GM04503 (cell line): ENCODE results near the gene UNC5C.

Experiments used
- DNase-seq: peaks from one replicate; pipeline ENCODE4 v3.0.0-alpha.2; 2012; ENCODE audit warnings: low read depth

Gene UNC5C

DNA sequence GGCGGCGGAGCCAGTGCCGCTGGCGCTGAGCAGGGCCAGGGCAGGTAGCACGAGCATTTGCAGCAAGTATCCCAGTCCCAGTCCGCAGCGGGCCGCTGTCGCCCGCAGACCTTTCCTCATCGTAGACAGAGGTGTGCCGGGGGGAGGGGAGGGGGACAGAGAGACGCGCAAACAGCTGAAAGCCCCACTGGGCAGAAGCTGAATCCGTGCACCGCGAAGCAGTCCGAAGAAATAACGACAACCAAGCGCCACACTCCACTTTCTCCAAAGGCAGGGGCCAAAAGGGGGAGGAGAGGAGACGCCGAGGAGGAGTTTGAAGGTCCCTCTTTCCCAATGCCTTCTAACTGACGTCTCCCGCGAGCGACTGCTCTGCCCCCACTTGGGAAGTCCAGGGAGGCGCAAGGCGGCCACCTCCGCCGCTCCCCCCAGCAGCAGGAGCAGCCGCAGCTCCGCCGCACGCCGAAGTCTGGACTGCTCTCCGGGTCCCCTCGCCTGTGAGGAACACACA, at the start of gene UNC5C:
Gene UNC5C, minus strand, starts transcription at position 236 of the 508 bp plus-strand sequence.
- DNase-seq: no peak

DNA sequence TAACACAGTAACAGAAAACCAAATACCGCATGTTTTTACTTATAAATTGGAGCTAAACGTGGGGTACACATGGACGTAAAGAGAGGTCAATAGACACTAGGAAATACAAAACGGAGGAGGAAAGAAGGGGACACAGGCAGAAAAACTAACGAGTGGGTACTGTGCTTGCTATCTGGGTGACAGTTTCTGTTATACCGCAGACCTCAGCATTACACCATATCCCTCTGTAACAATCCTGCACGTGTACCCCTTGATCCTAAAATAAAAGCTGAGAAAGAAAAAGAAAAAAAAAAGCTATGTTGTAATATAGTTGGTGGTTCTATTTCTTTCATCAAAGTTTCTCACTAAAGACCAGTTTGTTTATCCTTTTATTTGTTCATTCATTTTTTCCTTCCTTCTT, 47.9 kb upstream of the UNC5C start:
- no peak for DNase-seq

DNA sequence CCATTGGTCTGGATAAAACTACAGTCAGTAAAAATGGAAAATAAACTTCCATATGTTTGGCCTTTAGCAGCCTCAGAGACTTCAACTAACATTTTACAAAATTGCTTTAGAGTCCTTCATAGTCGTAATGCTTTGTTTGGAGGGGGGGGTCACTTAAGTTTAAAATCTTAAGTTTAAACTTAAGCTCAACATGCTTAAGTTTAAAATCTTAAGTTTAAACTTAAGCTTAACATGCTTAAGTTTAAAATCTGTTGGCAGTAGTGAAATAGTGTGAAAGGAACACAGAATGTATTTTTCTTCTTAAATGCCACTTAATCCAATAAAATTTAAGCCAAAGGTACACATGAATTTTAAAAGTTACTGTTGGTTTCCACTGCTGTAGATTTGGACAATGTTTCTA, 45.9 kb upstream of the UNC5C start:
- DNase-seq: no peak

DNA sequence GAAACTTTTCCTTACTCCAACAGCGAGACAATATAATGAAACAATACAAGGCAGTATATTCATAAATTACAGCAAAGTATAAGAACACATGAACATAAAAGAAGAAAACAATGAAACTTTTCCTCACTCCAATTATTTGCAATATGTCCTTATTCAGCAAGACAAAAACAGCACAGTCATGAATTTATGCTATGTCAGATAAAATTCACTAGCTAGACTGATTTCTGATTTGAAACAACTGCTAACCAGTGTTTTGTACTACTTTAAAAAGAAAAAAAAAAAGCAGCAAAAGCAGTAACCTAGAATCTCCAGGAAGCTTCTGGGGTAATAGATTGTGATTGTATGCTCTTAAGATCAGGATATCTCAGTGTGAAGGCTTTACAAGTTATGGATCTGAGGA, 45.2 kb upstream of the UNC5C start:
- no peak for DNase-seq

DNA sequence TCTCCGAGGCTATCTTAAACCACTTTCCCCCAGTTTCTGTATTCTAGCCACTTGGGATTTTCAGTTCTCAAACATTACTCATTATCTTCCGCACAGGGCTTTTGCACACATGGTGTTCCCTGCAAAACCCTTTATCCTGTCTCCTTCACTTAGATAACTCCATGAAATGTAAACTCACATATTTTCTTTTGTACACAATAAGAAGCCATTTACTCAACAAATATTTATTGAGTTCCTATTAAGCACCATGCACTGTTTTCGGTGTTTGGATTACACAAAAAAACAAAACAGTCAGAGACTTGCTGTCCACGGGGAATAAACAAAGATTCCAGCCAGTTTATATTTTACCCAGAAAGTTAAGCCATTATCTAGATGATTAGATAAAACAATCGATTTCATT, 42.5 kb upstream of the UNC5C start:
- DNase-seq: no peak

DNA sequence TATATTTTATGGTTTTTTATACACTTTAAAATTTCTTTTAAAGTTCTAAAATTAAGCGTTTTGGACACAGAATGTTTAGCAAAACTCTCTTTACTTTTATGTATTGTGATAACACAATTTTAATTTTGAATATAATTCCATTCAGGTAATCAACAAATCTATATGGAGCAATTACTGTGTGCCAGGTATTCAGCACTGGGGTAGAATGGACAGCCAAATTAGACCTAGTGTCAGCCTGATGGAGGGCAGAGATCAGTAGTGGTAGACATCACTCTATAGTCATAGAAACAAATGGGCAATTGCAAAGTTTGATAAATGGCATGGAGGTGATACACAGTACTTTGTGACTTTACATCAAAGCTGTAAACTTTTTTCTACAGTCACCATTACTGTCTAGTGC, 41.8 kb upstream of the UNC5C start:
- DNase-seq: no peak

DNA sequence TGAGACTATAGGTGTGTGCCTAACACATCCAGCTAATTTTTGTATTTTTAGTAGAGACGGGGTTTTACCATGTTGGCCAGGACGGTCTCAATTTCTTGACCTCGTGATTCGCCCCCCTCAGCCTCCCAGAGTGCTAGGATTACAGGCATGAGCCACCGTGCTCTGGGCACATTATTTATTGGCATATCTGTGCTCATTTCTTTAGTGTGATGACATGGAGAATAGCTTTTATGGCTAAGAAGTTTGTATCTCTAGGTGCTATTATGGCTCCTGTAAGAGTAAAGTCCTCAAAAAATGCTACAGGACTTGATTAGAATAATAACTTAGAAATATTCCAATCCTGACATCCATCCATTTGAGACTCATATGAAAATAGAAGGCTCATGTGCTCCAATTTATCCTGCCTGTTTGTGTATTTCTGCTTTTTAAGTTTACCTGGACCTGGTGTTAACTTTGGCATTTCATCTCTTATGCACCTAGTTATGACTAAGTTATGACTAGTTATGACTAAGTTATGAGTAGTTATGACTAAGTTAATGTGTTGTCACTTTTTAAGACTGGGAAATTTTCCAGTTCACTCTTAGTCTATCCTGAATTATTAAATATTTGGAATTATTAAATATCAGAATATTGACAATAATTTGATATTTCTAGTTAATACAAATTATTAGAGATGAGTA, 36.4 kb upstream of the UNC5C start:
- no peak for DNase-seq

DNA sequence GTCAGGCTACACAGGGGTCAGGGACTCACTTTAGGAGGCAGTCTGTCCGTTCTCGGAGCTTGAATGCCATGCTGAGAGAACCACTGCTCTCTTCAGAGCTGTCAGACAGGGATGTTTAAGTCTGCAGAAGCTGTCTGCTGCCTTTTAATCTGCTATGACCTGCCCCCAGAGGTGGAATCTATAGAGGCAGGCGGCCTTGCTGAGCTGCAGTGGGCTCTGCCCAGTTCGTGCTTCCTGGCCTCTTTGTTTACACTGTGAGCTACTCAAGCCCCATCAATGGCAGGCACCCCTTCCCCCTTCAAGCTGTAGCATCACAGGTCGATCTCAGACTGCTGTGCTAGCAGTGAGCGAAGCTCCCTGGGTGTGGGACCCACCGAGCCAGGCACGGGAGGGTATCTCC, 31.5 kb upstream of the UNC5C start:
- DNase-seq: no peak

DNA sequence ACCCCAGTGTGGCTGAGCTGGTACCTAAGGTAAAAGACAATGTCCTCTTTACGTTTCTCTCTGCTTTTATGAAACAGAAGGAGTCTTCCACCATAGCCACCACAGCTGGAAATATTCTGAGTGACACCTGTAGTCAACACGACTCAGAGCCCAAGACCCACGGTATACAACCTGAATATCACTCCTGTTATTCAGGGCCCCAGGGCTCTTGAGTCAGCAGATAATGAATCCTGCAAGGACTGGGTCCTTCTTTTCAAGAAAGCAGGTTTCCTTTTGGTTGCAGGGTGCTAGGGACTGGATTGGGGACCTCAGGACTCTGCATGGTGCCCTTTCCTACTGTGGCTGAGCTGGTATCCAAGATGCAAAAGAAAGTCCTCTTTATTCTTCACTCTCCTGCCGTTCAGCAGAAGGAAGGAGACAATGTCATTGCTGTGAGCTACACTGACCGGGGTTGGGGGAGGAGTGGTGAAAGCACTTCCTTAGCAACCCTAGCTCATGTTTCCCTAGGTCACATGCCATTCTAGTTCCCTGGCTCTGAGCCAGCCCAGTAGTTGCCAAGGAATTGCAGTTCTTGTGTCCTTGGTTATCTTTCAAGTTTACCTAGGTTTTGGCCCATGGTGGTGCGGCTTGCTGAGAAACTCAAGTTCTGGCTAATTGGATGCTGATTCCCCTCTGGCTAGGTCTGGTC, 23.7 kb upstream of the UNC5C start:
- no peak for DNase-seq

DNA sequence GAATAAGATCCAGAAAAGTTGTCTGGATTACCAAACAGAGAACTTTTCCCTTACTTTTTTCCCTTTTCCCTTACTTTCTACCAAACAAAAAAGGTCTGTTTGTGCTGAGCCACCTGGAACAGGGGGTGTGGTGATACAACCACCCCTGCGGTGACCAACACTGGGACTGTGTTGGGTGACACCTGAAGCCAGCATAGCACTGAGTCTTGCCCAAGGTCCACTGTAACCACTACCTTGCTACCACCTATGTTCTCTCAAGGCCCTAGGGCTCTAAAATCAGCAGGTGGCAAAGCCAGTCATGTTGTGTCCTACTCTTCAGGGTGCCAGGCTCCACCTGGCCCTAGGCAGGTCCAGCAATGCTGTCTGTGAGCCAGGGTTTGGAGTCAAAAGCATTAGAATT, 22.8 kb upstream of the UNC5C start:
- DNase-seq: no peak

DNA sequence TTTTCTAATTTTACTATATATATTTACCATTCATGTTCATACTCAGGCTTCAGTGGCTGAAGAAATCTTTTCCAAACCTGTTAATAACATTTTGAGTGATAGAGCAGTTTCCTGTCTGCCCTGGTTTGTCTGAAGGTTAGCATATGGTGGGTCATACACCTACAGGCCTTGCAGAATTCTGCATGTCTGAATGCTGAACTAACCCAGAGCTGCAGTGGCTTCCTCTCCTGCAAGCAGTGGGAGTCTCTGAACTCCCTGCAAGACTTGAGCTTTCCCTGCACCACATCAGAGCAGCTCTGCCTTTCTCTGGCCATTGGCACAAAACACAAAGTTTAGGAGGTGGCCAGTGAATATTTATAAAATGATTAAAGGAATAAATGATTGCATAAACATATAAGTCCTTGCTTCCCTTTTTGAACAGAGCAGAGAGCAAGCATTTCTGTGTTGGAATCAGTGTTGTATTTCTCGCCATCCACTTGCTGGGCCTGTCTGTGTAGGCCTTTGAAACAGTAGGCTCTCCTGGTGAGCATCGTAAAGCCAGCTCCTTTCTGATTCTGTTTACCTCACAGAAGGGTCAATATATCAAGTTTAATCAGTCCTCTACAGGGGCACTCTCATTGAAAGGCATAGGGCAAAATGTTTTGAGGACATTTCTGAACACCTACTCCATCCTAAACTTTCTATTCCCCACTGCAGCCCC, 15.0 kb upstream of the UNC5C start:
- no peak for DNase-seq

DNA sequence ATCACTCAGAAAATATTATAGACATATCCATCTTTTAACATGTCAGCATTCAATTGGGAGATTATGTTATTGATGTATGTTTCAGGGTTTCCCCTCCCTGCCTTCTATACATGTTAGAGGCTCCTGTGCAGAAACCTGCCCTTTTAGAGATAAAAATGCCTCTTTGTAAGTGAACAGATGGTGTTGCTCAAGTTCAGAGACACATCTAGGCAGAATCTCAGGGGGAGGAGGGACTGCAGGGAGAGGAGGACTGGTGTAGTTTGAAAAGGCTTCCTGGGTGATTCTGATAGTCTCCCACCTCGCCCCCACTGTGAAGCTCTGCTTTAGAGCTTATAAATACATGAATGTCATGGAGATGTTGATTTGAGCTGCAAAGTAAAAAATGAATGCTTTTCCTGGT, 12.0 kb upstream of the UNC5C start:
- no peak for DNase-seq

DNA sequence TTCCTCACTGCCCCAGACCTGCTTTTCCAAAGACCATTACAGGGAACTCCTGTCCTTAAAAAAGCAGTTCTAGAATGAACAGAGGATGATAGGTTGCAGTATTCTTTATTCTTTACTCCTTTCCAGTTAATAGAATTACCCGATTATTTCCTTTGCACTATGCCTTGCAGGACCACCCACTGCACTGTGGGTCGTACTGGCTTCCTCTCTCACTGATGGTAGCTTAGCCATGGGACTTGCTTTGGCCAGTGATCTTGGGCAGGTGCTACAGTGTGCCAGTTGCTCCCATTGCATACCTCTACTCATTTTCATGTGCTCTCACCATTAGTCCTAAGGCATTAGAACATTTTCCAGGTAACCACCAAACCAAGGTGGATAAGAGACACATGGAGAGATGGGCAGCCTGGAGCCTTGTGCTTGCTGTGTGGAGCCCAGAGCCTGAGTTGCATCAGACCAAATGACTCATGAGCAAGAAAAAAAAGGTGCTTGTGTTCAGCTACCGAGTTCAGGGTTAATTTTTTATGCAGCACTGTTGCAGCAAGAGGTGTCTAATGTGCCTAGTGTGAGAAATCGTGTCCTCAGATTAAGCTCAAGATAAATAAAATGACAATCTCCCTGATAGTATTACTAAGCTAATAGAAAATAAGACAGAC, 7.6 kb upstream of the UNC5C start:
- no peak for DNase-seq

DNA sequence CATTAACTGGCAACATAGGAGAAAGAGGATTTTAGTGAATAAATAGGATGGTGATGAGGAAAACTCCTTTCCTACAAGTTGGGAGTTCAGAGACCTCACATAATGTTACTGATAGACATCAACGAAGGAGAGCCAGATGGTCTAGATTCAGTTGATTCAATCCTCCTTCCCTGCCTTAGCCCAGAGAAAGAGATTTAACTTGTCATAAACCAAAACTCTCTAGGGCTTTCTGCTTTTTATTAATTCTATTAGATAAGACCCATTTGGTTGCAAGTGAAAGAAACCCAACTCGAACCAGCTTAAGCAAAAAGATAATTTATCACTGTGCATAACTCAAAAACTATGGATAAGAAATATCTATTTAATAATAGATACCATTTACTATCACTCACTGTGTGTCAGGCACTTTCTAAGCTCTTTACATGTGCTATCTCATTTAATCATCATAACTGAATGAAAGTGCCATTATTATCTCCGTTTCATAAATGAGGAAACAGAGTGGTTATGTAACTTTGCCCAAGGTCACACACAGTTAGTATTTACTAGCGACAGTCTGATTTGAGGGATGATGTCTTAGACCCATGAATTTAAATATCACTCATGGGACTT, 4.3 kb upstream of the UNC5C start:
- no peak for DNase-seq

DNA sequence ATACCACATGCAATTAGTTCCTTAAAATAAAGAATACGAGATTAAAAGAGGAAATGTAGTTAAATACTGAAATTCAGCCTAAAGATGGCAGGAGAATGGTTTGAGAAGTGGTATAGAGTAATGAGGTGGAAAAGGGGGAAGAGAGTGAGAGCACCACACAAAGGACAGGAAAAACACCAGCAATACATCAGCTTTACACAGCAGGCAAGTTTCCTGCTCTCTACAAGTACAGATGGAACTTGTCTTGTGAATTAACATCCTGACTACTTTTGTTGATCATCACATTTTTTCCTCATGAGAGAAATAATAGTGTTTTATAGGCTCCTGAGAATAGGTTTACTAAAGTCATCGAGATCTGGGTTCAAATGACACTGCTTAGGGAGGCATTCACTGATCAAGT, 2.9 kb upstream of the UNC5C start:
- DNase-seq: no peak

DNA sequence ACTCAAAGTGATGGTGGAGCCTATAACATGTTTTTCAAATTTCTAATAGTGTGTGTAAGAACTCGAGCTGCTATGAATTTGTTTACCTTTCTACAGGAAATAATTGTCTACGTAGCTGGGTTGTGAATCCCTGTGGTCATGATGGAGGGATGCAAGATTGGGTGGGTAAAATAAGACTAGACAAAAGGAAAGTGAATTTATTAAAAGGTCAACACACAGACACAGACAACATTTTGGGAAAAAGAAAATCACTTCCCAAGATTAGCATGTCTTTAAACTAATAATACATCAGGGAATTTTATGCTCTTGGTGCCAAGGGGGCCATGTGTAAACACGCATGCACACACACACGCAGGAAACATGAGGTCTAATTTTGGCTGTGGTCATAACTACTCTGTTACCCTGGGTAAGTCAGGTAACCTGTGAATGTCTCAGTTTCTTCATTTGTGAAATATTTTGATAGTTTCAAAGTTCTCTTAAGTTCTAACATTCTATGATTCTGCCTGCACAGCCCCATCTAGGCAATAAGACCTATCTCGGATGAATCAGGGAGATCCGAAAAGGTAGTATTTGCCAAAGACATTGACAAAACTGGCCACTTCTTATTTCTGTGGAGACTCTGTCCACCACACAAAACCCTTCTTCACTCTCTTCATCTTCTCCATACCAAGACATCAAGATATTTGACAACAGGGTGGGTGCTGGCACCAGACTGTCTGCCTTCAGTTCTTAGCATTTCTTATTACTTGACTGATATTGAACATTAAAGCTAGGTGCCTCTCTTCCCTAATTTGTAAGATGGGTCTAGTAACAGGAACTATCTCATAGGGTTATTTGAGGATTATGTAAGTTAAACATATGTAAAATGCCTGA, 1.6 kb upstream of the UNC5C start:
- no peak for DNase-seq

DNA sequence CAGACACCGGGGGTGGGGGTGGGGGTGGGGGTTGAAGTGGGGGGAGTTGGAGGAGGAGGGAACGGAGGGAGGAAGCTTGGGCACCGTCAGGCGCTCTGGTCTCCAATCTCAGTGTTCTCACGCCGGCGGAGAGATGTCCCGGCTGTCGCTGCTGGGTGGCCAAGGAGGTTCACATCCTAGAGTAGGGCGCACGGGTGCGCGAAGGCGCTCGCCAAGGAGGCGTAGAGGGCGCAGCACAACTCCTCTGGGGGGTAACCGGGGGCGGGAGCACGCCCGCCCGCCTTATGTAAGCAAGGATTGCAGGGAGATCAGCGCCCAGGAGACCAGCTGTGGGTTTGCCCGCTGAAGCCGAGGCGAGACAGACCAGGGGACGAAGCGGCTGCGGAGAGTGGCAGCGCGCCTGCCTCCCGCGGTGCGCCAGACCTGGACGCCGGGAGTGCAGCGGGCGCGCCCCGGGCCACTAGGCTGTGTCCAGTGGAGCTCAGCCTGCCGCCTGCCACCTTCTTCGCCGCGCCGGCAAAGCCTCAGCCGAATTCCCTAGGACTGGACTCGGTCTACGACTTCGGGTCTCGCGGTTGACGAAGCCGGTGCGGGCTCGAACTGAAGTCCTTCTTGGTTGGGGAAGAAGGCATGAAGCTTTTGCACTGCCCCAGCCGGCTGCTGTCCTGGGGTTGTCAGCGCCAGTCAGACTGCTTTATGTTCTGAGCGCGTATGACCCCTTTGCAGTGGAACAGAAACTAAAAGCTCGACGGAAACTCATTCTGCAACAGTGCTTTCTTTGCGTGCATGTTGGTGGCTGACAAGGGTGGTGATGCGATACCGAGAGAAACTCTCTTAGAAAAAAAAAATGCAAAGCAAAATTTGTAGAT, 707 bp upstream of the UNC5C start:
- DNase-seq: no peak

DNA sequence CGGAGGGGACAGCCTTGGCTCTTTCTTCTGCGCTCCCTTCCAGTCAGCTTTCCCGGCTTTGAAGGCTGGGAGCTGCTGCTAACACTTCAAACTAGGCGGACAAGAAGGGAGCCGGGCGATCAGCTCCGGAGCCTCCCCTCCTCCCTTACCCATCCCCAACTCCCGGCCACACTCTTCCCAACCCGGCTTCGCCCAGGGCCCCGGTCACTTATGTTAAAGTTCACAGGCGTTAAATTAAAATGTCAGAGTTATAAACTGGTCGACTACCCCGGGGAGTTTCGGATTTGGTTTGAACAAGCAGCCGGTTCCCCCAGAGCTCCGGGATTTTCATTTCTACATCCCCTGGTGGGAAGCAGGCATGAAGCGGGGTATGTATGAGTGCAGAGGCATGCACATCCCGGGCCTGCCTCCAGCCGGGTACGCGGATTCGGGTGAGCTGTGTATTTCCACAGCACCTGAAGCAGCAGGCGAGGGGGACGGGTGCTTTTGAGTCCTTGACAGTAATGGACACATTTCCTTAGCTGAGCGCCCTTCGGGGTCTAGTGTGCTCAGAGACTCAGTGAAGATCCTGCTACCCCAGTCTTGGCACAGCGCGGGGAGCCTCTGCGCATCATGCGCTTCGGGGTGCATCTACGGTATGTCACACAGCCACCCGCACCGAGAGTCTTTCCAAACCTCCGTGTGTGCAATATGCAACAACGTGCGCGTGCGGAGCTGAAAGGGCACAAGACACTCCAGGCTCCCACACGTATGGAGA, 880 bp downstream of the UNC5C start:
- no peak for DNase-seq

DNA sequence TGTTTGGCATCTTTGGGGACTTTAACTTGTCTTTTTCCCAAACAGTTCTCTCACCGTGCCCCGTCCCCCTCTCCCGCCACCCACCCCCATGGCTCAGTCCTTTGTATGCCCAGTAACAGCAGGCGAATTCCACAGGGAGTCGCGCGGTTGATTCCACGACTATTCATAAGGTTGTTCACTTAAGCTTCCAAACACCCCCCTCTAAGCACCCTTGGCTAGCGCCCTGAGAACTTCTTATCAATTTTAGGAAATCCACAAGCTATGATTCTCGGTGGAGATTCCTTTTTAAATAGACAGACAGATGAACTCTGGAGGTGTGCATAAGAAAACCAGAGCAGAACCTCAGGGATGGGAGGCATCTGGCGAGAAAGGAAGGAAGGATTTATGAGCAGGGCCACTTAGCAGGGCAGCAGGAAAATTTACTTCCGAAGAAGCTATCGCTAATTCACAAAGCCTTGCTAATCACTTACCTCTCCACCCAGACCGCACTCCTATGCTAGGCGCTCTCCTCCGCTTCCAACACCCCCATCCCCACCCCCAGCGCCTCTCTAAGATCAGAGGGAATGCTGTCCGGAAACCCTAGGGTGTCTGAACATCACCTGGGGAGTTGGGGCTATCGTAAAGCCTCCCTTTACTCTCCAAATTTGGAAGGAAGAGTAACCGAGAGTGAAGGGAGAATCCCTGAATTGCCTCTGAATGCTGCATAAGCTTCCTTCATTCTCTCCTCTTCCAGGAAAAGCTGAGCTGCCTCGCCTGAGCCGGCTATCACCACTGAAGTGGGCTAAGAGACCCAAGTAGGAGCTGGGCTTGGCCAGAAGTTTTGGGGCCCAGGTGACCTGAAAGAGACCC, 1.7 kb downstream of the UNC5C start:
- DNase-seq: no peak
